Spleen (tissue), 11 donors: Measurements from ENCODE around the gene PCSK1N. TPM values are rescaled to one million over a fixed set of nuclear protein-coding genes. Genes with fewer than 3 reads are reported as not detected.

Experiments used
- DNase-seq: peaks from one replicate; pipeline ENCODE4 v3.0.0-alpha.2; 2020
- H3K27ac ChIP-seq, 8 donors: fragments of 200-600 bp; sonication (generic) in 7 of 8; 1 replicate in 4 of 8; 2 replicates in 4 of 8; pipeline versions ENCODE4 v1.5.0 to v1.8.0; 2016 to 2021; ENCODE audit warnings: inconsistent platforms in 4 of 8, mild to moderate bottlenecking in 4 of 8, moderate library complexity in 1 of 8
- H3K27me3 ChIP-seq, 7 donors: fragments of 200-600 bp; sonication (generic) in 6 of 7; replicated peaks in 1 of 7; 1 replicate in 4 of 7; 2 replicates in 3 of 7; pipeline versions ENCODE4 v1.5.0 to v1.8.0; 2016 to 2021; ENCODE audit warnings: inconsistent platforms in 3 of 7, mild to moderate bottlenecking in 1 of 7
- H3K36me3 ChIP-seq, 6 donors: fragments of 200-600 bp; sonication (generic) in 5 of 6; 1 replicate in 4 of 6; 2 replicates in 2 of 6; pipeline versions ENCODE4 v1.5.0 to v1.8.0; 2016 to 2021; ENCODE audit warnings: inconsistent platforms in 2 of 6
- H3K4me1 ChIP-seq, 6 donors: fragments of 200-600 bp; sonication (generic) in 5 of 6; 1 replicate in 3 of 6; 2 replicates in 3 of 6; pipeline versions ENCODE4 v1.5.0 to v1.8.0; 2016 to 2021; ENCODE audit warnings: inconsistent platforms in 3 of 6
- H3K4me3 ChIP-seq, 8 donors: fragments of 200-600 bp; sonication (generic) in 7 of 8; 1 replicate in 4 of 8; 2 replicates in 4 of 8; pipeline versions ENCODE4 v1.5.0 to v1.8.0; 2016 to 2021; ENCODE audit warnings: inconsistent platforms in 4 of 8, mild to moderate bottlenecking in 4 of 8, moderate library complexity in 2 of 8
- H3K9me3 ChIP-seq, 8 donors: fragments of 200-600 bp; sonication (generic) in 7 of 8; 1 replicate in 4 of 8; 2 replicates in 4 of 8; pipeline versions ENCODE4 v1.5.0 to v1.8.0; 2016 to 2021; ENCODE audit warnings: inconsistent platforms in 4 of 8
- CTCF ChIP-seq, 11 experiments: fragments of 200-600 bp in 7 of 11; fragments of 450-650 bp in 4 of 11; sonication (generic) in 4 of 11; IDR thresholded peaks in 8 of 11; conservative IDR thresholded peaks in 3 of 11; 1 replicate in 7 of 11; 2 replicates in 4 of 11; pipeline versions ENCODE4 v1.4.0 to v1.8.0; 2016 to 2021; ENCODE audit warnings: antibody characterized with exemption in 11 of 11, inconsistent platforms in 4 of 11, mild to moderate bottlenecking in 1 of 11
- POLR2A ChIP-seq, 3 donors: fragments of 450-650 bp; IDR thresholded peaks; one replicate each; pipeline ENCODE4 v1.5.1; 2017; ENCODE audit warnings: antibody characterized with exemption in 3 of 3, mild to moderate bottlenecking in 1 of 3
- POLR2AphosphoS5 ChIP-seq, 3 donors: sonication (generic); formaldehyde crosslinking; IDR thresholded peaks; one replicate each; pipeline ENCODE4 v1.5.1; 2017; ENCODE audit warnings: antibody characterized with exemption in 3 of 3
- WGBS, 5 donors: extraction: QIAGEN DNeasy Blood & Tissue Kit in 3 of 5; methylation state at CpG; one replicate each; pipeline versions ENCODE4 v1.1.5 to v1.1.7; 2013 to 2018; 5-methylcytosine and 5-hydroxymethylcytosine counted together
- intact Hi-C: fragments of 100-400 bp; cut with DNase I; formaldehyde crosslinking; loops from one replicate; pipeline ENCODE4 v1.15.0; 2023; ENCODE audit warnings: low total_unique reads
- polyA plus RNA-seq, 3 donors: library from polyadenylated mRNA; stranded (reverse); fragments of 200-250 nt; gene quantifications; one replicate each; pipeline ENCODE4 v1.2.1, GENCODE V29; 2013
- total RNA-seq, 7 donors: library from RNA; depleted of rRNA in 3 of 7; stranded (reverse); fragments of >200 nt in 3 of 7; fragmentation: NEBNext Ultra II Directional in 4 of 7; extraction: Animal tissue kit (Norgen Biotek cat#: 25700) in 4 of 7; gene quantifications; one replicate each; pipeline versions ENCODE4 v1.1.0 to v1.2.1, GENCODE V29; 2016 to 2021
- donor health status: healthy with polysubstance abuse.
- donor health status: DM: no; HTN: no; CAD: no; lungs with moderate emphysema.
- donor health status: DM: no; HTN: no; CAD: no.
- donor health status: Bipolar disorder and iron deficiency.
- donor health status: healthy.
- donor health status: DM: no; HTN: no; CAD: no.
- donor health status: DM: yes; HTN: yes; CAD: no.

The PCSK1N gene
- total and polyA plus RNA-seq, 10 donors: 0.10 to 0.74 (median 0.42) TPM; not detected in 4

GRCh38 chrX:48816014-48816810 lies 19.2 kb downstream of the PCSK1N start:
- DNase-seq: no peak
- H3K27ac ChIP-seq: no peak overlapping the region
- TF ChIP-seq POLR2A (IDR thresholded peaks at IDR 0.05) (no peak), POLR2AphosphoS5 (IDR thresholded peaks at IDR 0.05) (peak in 1 of 3 donors; percentile 23)
- peaks cover 0 to 97% (median 14%) of the 10 kb centered on the region in 6 donors for H3K36me3 ChIP-seq
- H3K27me3 ChIP-seq: no peaks in the 10 kb centered on the region
- intact Hi-C loops: no loop called here
- WGBS, 5 donors: 90 to 96% (median 94%) methylated on average over 10 to 18 of the region's 18 CpGs
- H3K4me3 ChIP-seq: no peak overlapping the region
- no peaks in the 10 kb centered on the region for H3K9me3 ChIP-seq
- no peaks in the 10 kb centered on the region for H3K4me1 ChIP-seq

- WGBS, 5 donors: 85 to 98% (median 96%) methylated on average over 7 to 8 of the region's 8 CpGs
- intact Hi-C loops: no loop called here
- TF ChIP-seq POLR2A (IDR thresholded peaks at IDR 0.05) (no peak), CTCF (IDR thresholded peaks at IDR 0.05 in 8 of 11, conservative IDR thresholded peaks at IDR 0.05 in 3 of 11) (no peak), POLR2AphosphoS5 (IDR thresholded peaks at IDR 0.05) (no peak)
- H3K27ac ChIP-seq: no peak overlapping the region
- H3K9me3 ChIP-seq: no peaks in the 10 kb centered on the region
- H3K36me3 ChIP-seq: peaks cover 0 to 97% (median 14%) of the 10 kb centered on the region in 6 donors
- no peaks in the 10 kb centered on the region for H3K27me3 ChIP-seq
- H3K4me3 ChIP-seq: no peak overlapping the region
- no peak for DNase-seq
- no peaks in the 10 kb centered on the region for H3K4me1 ChIP-seq
Observed at GRCh38 chrX:48815266-48815665, 20.1 kb downstream of the PCSK1N start.

GRCh38 chrX:48814722-48815121 lies 20.7 kb downstream of the PCSK1N start:
- Histone ChIP-seq H3K36me3 (peaks cover 0 to 94% (median 14%) of the 10 kb centered on the region in 6 donors), H3K9me3 (no peaks in the 10 kb centered on the region), H3K4me1 (no peaks in the 10 kb centered on the region), H3K4me3 (no peak overlapping the region), H3K27ac (no peak overlapping the region), H3K27me3 (no peaks in the 10 kb centered on the region)
- intact Hi-C loops: no loop called here
- TF ChIP-seq CTCF (IDR thresholded peaks at IDR 0.05 in 8 of 11, conservative IDR thresholded peaks at IDR 0.05 in 3 of 11) (no peak), POLR2A (IDR thresholded peaks at IDR 0.05) (no peak), POLR2AphosphoS5 (IDR thresholded peaks at IDR 0.05) (no peak)
- 75 to 98% (median 86%) methylated on average over 3 to 8 of the region's 8 CpGs for WGBS, 5 donors
- DNase-seq: no peak

- no peak overlapping the region for H3K4me3 ChIP-seq
- TF ChIP-seq POLR2AphosphoS5 (IDR thresholded peaks at IDR 0.05) (no peak), CTCF (IDR thresholded peaks at IDR 0.05 in 8 of 11, conservative IDR thresholded peaks at IDR 0.05 in 3 of 11) (no peak), POLR2A (IDR thresholded peaks at IDR 0.05) (no peak)
- intact Hi-C loops: no loop called here
- WGBS, 5 donors: 80 to 100% (median 81%) methylated on average over 6 to 8 of the region's 8 CpGs
- H3K9me3 ChIP-seq: no peaks in the 10 kb centered on the region
- DNase-seq: no peak
- H3K27me3 ChIP-seq: no peaks in the 10 kb centered on the region
- no peaks in the 10 kb centered on the region for H3K4me1 ChIP-seq
- peaks cover 0 to 83% (median 14%) of the 10 kb centered on the region in 6 donors for H3K36me3 ChIP-seq
- no peak overlapping the region for H3K27ac ChIP-seq
Observed at GRCh38 chrX:48813644-48814043, 21.8 kb downstream of the PCSK1N start.
